Activated naive CD8-positive, alpha-beta T cell treated with anti-CD3 and anti-CD28 coated beads for 36 hours (primary cell): ENCODE measurements around the gene ST3GAL2. TPM values are rescaled to one million over a fixed set of nuclear protein-coding genes. Genes with fewer than 3 reads are reported as not detected.
"Not testable (repeated sequence)": the region's sequence is repeated elsewhere in the genome, so short reads cannot be mapped to it uniquely, and the experiment has no call there.

Experiments
- DNase-seq: peaks from one replicate; pipeline ENCODE4 v3.0.0; 2021
- H3K27ac Mint-ChIP-seq: one replicate; pipeline ENCODE4 v1.8.0; 2022; ENCODE audit warnings: mild to moderate bottlenecking, moderate library complexity, mixed read lengths
- H3K27me3 Mint-ChIP-seq: one replicate; pipeline ENCODE4 v1.8.0; 2022; ENCODE audit warnings: mild to moderate bottlenecking, mixed read lengths
- H3K36me3 Mint-ChIP-seq: one replicate; pipeline ENCODE4 v1.8.0; 2021; ENCODE audit warnings: mild to moderate bottlenecking, mixed read lengths
- H3K4me1 Mint-ChIP-seq: one replicate; pipeline ENCODE4 v1.8.0; 2021; ENCODE audit warnings: mixed read lengths
- H3K4me3 Mint-ChIP-seq: one replicate; pipeline ENCODE4 v1.8.0; 2022; ENCODE audit warnings: mild to moderate bottlenecking, moderate library complexity, mixed read lengths
- H3K9me3 Mint-ChIP-seq: one replicate; pipeline ENCODE4 v1.8.0; 2022; ENCODE audit warnings: mixed read lengths
- total RNA-seq, 2 experiments: library from RNA; stranded (reverse); gene quantifications; one replicate each; pipeline ENCODE4 v1.2.3, GENCODE V29; 2021

The ST3GAL2 gene
- total RNA-seq, 2 experiments from 2014 or later, result 21.5 to 23.3 TPM

GRCh38 chr16:70418993-70419318 lies 19.9 kb downstream of the ST3GAL2 start:
- H3K4me1 Mint-ChIP-seq, result peaks cover 72% of the 10 kb centered on the region

GRCh38 chr16:70418274-70418992 lies 20.5 kb downstream of the ST3GAL2 start:
- peak; percentile 61 for DNase-seq
- no peaks in the 10 kb centered on the region for H3K9me3 Mint-ChIP-seq
- no peaks in the 10 kb centered on the region for H3K27me3 Mint-ChIP-seq
- H3K4me1 Mint-ChIP-seq, result peaks cover 72% of the 10 kb centered on the region
- H3K4me3 Mint-ChIP-seq, result peak overlapping the region; percentile 61
- peaks cover 8% of the 10 kb centered on the region for H3K36me3 Mint-ChIP-seq
- H3K27ac Mint-ChIP-seq, result peak overlapping the region; percentile 84

More at GRCh38 chr16:70418993-70419318, 19.9 kb downstream of the ST3GAL2 start:
- H3K27ac Mint-ChIP-seq, result peak overlapping the region; percentile 84
- H3K9me3 Mint-ChIP-seq, result no peaks in the 10 kb centered on the region
- no peak for DNase-seq
- H3K27me3 Mint-ChIP-seq, result no peaks in the 10 kb centered on the region
- H3K4me3 Mint-ChIP-seq, result peak overlapping the region; percentile 61
- peaks cover 8% of the 10 kb centered on the region for H3K36me3 Mint-ChIP-seq

GRCh38 chr16:70417661-70418060 lies 21.2 kb downstream of the ST3GAL2 start:
- Mint-ChIP-seq H3K9me3 (no peaks in the 10 kb centered on the region), H3K4me1 (peaks cover 67% of the 10 kb centered on the region), H3K27ac (peak overlapping the region; percentile 84), H3K36me3 (peaks cover 8% of the 10 kb centered on the region), H3K4me3 (no peak overlapping the region), H3K27me3 (no peaks in the 10 kb centered on the region)
- no peak for DNase-seq

GRCh38 chr16:70416748-70417616 lies 21.9 kb downstream of the ST3GAL2 start:
- H3K4me1 Mint-ChIP-seq, result peaks cover 61% of the 10 kb centered on the region
- H3K27ac Mint-ChIP-seq, result peak overlapping the region; percentile 74
- no peak overlapping the region for H3K4me3 Mint-ChIP-seq
- peaks cover 8% of the 10 kb centered on the region for H3K36me3 Mint-ChIP-seq
- no peaks in the 10 kb centered on the region for H3K27me3 Mint-ChIP-seq
- H3K9me3 Mint-ChIP-seq, result no peaks in the 10 kb centered on the region
- DNase-seq, result no peak

GRCh38 chr16:70413572-70413971 lies 25.3 kb downstream of the ST3GAL2 start:
- H3K9me3 Mint-ChIP-seq, DNase-seq, H3K27ac Mint-ChIP-seq, H3K4me3 Mint-ChIP-seq, H3K27me3 Mint-ChIP-seq: not testable (repeated sequence)
- peaks cover 13% of the 10 kb centered on the region for H3K36me3 Mint-ChIP-seq
- peaks cover 43% of the 10 kb centered on the region for H3K4me1 Mint-ChIP-seq

- H3K27ac Mint-ChIP-seq, result no peak overlapping the region
These were observed 26.5 kb downstream of the ST3GAL2 start for GRCh38 chr16:70412385-70412784.

GRCh38 chr16:70410734-70411133 lies 28.2 kb downstream of the ST3GAL2 start:
- no peaks in the 10 kb centered on the region for H3K27me3 Mint-ChIP-seq
- DNase-seq, result no peak
- H3K4me1 Mint-ChIP-seq, result peaks cover 33% of the 10 kb centered on the region
- no peaks in the 10 kb centered on the region for H3K9me3 Mint-ChIP-seq
- no peak overlapping the region for H3K4me3 Mint-ChIP-seq
- peaks cover 12% of the 10 kb centered on the region for H3K36me3 Mint-ChIP-seq
- no peak overlapping the region for H3K27ac Mint-ChIP-seq

More at GRCh38 chr16:70412385-70412784, 26.5 kb downstream of the ST3GAL2 start:
- DNase-seq, result no peak
- Mint-ChIP-seq H3K27me3 (no peaks in the 10 kb centered on the region), H3K9me3 (no peaks in the 10 kb centered on the region), H3K4me3 (no peak overlapping the region), H3K4me1 (peaks cover 42% of the 10 kb centered on the region), H3K36me3 (peaks cover 11% of the 10 kb centered on the region)

- Mint-ChIP-seq H3K4me1 (peaks cover 53% of the 10 kb centered on the region), H3K36me3 (peaks cover 31% of the 10 kb centered on the region), H3K4me3 (no peak overlapping the region), H3K27me3 (no peaks in the 10 kb centered on the region), H3K27ac (peak overlapping the region; percentile 38), H3K9me3 (peaks cover 4% of the 10 kb centered on the region)
- no peak for DNase-seq
These were observed 31.1 kb downstream of the ST3GAL2 start for GRCh38 chr16:70407811-70408274.

- H3K9me3 Mint-ChIP-seq, H3K4me3 Mint-ChIP-seq, DNase-seq, H3K27me3 Mint-ChIP-seq: not testable (repeated sequence)
- H3K4me1 Mint-ChIP-seq, result peaks cover 59% of the 10 kb centered on the region
- H3K27ac Mint-ChIP-seq, result peak overlapping the region; percentile 62
- peaks cover 27% of the 10 kb centered on the region for H3K36me3 Mint-ChIP-seq
These were observed 32.8 kb downstream of the ST3GAL2 start for GRCh38 chr16:70406104-70406503.

- H3K36me3 Mint-ChIP-seq, result peaks cover 24% of the 10 kb centered on the region
- H3K9me3 Mint-ChIP-seq, result peaks cover 4% of the 10 kb centered on the region
- peaks cover 47% of the 10 kb centered on the region for H3K4me1 Mint-ChIP-seq
- no peak overlapping the region for H3K4me3 Mint-ChIP-seq
- no peak for DNase-seq
- no peaks in the 10 kb centered on the region for H3K27me3 Mint-ChIP-seq
- H3K27ac Mint-ChIP-seq, result peak overlapping the region; percentile 30
These were observed 35.8 kb downstream of the ST3GAL2 start for GRCh38 chr16:70402916-70403659.

- H3K9me3 Mint-ChIP-seq, result peaks cover 2% of the 10 kb centered on the region
- peaks cover 17% of the 10 kb centered on the region for H3K36me3 Mint-ChIP-seq
- H3K4me3 Mint-ChIP-seq, result no peak overlapping the region
- H3K27ac Mint-ChIP-seq, result no peak overlapping the region
- H3K4me1 Mint-ChIP-seq, result peaks cover 31% of the 10 kb centered on the region
- no peak for DNase-seq
- no peaks in the 10 kb centered on the region for H3K27me3 Mint-ChIP-seq
These were observed 38.9 kb downstream of the ST3GAL2 start for GRCh38 chr16:70399951-70400350.

- H3K4me1 Mint-ChIP-seq, result peaks cover 25% of the 10 kb centered on the region
- no peaks in the 10 kb centered on the region for H3K27me3 Mint-ChIP-seq
- H3K4me3 Mint-ChIP-seq, result no peak overlapping the region
- no peak overlapping the region for H3K27ac Mint-ChIP-seq
- H3K9me3 Mint-ChIP-seq, result no peaks in the 10 kb centered on the region
- peaks cover 11% of the 10 kb centered on the region for H3K36me3 Mint-ChIP-seq
- no peak for DNase-seq
These were observed 39.5 kb downstream of the ST3GAL2 start for GRCh38 chr16:70399381-70399780.

GRCh38 chr16:70398177-70398743 lies 40.6 kb downstream of the ST3GAL2 start:
- no peak overlapping the region for H3K27ac Mint-ChIP-seq
- peaks cover 2% of the 10 kb centered on the region for H3K36me3 Mint-ChIP-seq
- H3K9me3 Mint-ChIP-seq, result no peaks in the 10 kb centered on the region
- peaks cover 16% of the 10 kb centered on the region for H3K4me1 Mint-ChIP-seq
- no peak overlapping the region for H3K4me3 Mint-ChIP-seq
- no peaks in the 10 kb centered on the region for H3K27me3 Mint-ChIP-seq
- no peak for DNase-seq

- Mint-ChIP-seq H3K27me3 (no peaks in the 10 kb centered on the region), H3K36me3 (no peaks in the 10 kb centered on the region), H3K4me1 (peaks cover 7% of the 10 kb centered on the region), H3K9me3 (no peaks in the 10 kb centered on the region), H3K4me3 (no peak overlapping the region), H3K27ac (no peak overlapping the region)
- DNase-seq, result no peak
These were observed 42.5 kb downstream of the ST3GAL2 start for GRCh38 chr16:70396246-70396904.
